HEK293 (cell line): ENCODE measurements around the gene RAB3C.
A peak's percentile ranks its signal among the peaks of the same experiment; 100 is the strongest.

Experiments
- FEZF1 ChIP-seq: fragments of 450-650 bp; formaldehyde crosslinking; IDR thresholded peaks from 2 replicates; pipeline ENCODE4 v1.5.1; 2016; ENCODE audit warnings: missing biosample characterization, missing genetic modification characterization
- GLI2 ChIP-seq: fragments of 450-650 bp; formaldehyde crosslinking; IDR thresholded peaks from 2 replicates; pipeline ENCODE4; 2017; ENCODE audit warnings: missing biosample characterization, missing genetic modification characterization, low read depth, borderline replicate concordance
- PRDM1 ChIP-seq: fragments of 450-650 bp; formaldehyde crosslinking; IDR thresholded peaks from 2 replicates; pipeline ENCODE4; 2016; ENCODE audit warnings: missing biosample characterization, missing genetic modification characterization
- PRDM6 ChIP-seq: fragments of 450-650 bp; formaldehyde crosslinking; IDR thresholded peaks from 2 replicates; pipeline ENCODE4 v1.5.1; 2017; ENCODE audit warnings: missing biosample characterization, missing genetic modification characterization
- TCF7L2 ChIP-seq: IDR thresholded peaks from 2 replicates; pipeline ENCODE4 v1.6.1; 2011; ENCODE audit warnings: low read depth, mild to moderate bottlenecking, inconsistent platforms, low read length, moderate library complexity, borderline replicate concordance
- YY2 ChIP-seq: fragments of 450-650 bp; formaldehyde crosslinking; IDR thresholded peaks from 2 replicates; pipeline ENCODE4 v1.5.1; 2016; ENCODE audit warnings: missing biosample characterization, missing genetic modification characterization
- ZBTB17 ChIP-seq: fragments of 450-650 bp; formaldehyde crosslinking; IDR thresholded peaks from 2 replicates; pipeline ENCODE4 v1.5.1; 2016; ENCODE audit warnings: missing biosample characterization, missing genetic modification characterization
- ZBTB44 ChIP-seq: fragments of 450-650 bp; IDR thresholded peaks from 2 replicates; pipeline ENCODE4 v1.5.1; 2018; ENCODE audit warnings: missing biosample characterization, mild to moderate bottlenecking, missing genetic modification characterization
- ZBTB48 ChIP-seq: fragments of 450-650 bp; formaldehyde crosslinking; IDR thresholded peaks from 2 replicates; pipeline ENCODE4 v1.5.1; 2016; ENCODE audit warnings: missing biosample characterization, missing genetic modification characterization
- ZFP41 ChIP-seq: fragments of 450-650 bp; formaldehyde crosslinking; IDR thresholded peaks from 2 replicates; pipeline ENCODE4 v1.5.1; 2016; ENCODE audit warnings: missing biosample characterization, missing genetic modification characterization, borderline replicate concordance
- ZNF221 ChIP-seq: fragments of 450-650 bp; formaldehyde crosslinking; IDR thresholded peaks from 2 replicates; pipeline ENCODE4 v1.5.1; 2017; ENCODE audit warnings: missing biosample characterization, missing genetic modification characterization, borderline replicate concordance
- ZNF341 ChIP-seq: fragments of 450-650 bp; formaldehyde crosslinking; IDR thresholded peaks from 2 replicates; pipeline ENCODE4; 2016; ENCODE audit warnings: low read depth, missing biosample characterization, missing genetic modification characterization
- ZNF501 ChIP-seq: fragments of 450-650 bp; formaldehyde crosslinking; IDR thresholded peaks from 2 replicates; pipeline ENCODE4 v1.5.1; 2016; ENCODE audit warnings: missing biosample characterization, missing genetic modification characterization
- ZNF510 ChIP-seq: fragments of 450-650 bp; formaldehyde crosslinking; IDR thresholded peaks from 2 replicates; pipeline ENCODE4 v1.5.1; 2018; ENCODE audit warnings: mild to moderate bottlenecking, missing genetic modification characterization, missing biosample characterization; ENCODE audit not compliant: insufficient replicate concordance
- ZNF513 ChIP-seq: fragments of 450-650 bp; IDR thresholded peaks from 2 replicates; pipeline ENCODE4 v1.5.1; 2018; ENCODE audit warnings: missing biosample characterization, missing genetic modification characterization
- ZNF529 ChIP-seq: fragments of 450-650 bp; formaldehyde crosslinking; IDR thresholded peaks from 2 replicates; pipeline ENCODE4 v1.5.1; 2017; ENCODE audit warnings: missing genetic modification characterization, missing biosample characterization; ENCODE audit not compliant: insufficient replicate concordance
- ZNF629 ChIP-seq: fragments of 450-650 bp; formaldehyde crosslinking; IDR thresholded peaks from 2 replicates; pipeline ENCODE4 v1.5.1; 2017; ENCODE audit warnings: missing biosample characterization, missing genetic modification characterization
- ZNF660 ChIP-seq: fragments of 450-650 bp; IDR thresholded peaks from 2 replicates; pipeline ENCODE4 v1.5.1; 2018; ENCODE audit warnings: missing biosample characterization, mild to moderate bottlenecking, missing genetic modification characterization
- ZNF768 ChIP-seq: fragments of 450-650 bp; formaldehyde crosslinking; IDR thresholded peaks from 2 replicates; pipeline ENCODE4 v1.5.1; 2018; ENCODE audit warnings: missing biosample characterization, mild to moderate bottlenecking, missing genetic modification characterization
- ZSCAN23 ChIP-seq: fragments of 450-650 bp; formaldehyde crosslinking; IDR thresholded peaks from 2 replicates; pipeline ENCODE4 v1.5.1; 2016; ENCODE audit warnings: missing biosample characterization, missing genetic modification characterization
- TF ChIP-seq, protein P1 (sequence below): fragments of 450-650 bp; formaldehyde crosslinking; IDR thresholded peaks from 2 replicates; pipeline ENCODE4 v1.5.1; 2016; ENCODE audit warnings: missing biosample characterization, missing genetic modification characterization
- TF ChIP-seq, protein P2 (sequence below): fragments of 450-650 bp; formaldehyde crosslinking; IDR thresholded peaks from 2 replicates; pipeline ENCODE4 v1.5.1; 2016; ENCODE audit warnings: missing biosample characterization, missing genetic modification characterization, low read depth
- TF ChIP-seq, protein P3 (sequence below): fragments of 450-650 bp; formaldehyde crosslinking; IDR thresholded peaks from 2 replicates; pipeline ENCODE4 v1.5.1; 2017; ENCODE audit warnings: missing biosample characterization, mild to moderate bottlenecking, missing genetic modification characterization, moderate library complexity
- TF ChIP-seq, protein P4 (sequence below): fragments of 450-650 bp; formaldehyde crosslinking; IDR thresholded peaks from 2 replicates; pipeline ENCODE4 v1.5.1; 2016; ENCODE audit warnings: missing biosample characterization, missing genetic modification characterization
- TF ChIP-seq, protein P5 (sequence below): fragments of 450-650 bp; formaldehyde crosslinking; IDR thresholded peaks from 2 replicates; pipeline ENCODE4 v1.5.1; 2017; ENCODE audit warnings: missing biosample characterization, missing genetic modification characterization

RAB3C gene

DNA sequence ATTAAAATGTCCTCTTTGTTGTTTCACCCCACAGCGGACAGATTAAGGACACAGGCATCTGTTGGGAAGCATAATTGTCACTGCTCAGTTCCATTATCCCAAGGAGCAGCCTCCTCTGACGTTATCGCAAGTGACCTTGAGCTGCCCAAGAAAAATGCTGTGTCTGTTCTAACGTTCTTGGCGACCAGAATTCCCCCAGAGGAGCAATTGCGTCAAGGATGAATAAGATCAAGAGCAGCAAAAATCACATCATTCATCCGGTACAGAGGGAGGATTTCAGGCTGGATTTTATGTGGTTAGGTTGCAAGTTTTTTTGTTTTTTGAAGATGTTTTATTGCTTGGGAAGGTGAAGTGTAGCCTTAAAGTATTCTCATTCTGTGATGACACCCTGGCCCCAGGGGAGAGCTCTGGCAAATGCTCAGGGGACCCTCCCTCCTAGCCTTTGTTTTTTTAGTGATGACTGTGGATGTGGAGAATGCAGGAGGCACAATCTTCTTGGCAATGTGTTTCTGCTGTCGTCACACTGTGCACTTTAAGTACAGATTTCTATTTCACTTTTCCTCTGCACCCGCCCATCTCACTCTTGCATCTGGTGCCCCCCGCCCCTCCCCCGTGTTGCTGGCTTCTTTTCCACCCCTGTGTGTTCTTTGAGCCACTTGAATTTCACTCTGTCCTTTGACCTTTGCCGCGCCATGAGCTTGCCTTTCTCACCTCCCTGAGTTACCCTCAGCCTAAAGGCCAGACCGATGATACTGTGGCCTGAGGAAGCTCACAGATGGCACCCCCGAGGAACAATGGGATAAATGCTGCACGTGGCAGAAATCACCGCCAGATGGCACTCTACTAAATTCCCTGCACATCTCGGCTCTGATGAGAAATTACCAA lies 308.5 kb downstream of the RAB3C start (continued):
- TF ChIP-seq, protein P1, sequence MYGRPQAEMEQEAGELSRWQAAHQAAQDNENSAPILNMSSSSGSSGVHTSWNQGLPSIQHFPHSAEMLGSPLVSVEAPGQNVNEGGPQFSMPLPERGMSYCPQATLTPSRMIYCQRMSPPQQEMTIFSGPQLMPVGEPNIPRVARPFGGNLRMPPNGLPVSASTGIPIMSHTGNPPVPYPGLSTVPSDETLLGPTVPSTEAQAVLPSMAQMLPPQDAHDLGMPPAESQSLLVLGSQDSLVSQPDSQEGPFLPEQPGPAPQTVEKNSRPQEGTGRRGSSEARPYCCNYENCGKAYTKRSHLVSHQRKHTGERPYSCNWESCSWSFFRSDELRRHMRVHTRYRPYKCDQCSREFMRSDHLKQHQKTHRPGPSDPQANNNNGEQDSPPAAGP (tag by site-specific recombination): peak; percentile 99
- TF ChIP-seq ZNF529 (no peak), ZNF510 (no peak), TCF7L2 (no peak), PRDM1 (tag by site-specific recombination) (no peak), ZBTB44 (no peak), ZBTB17 (tag by site-specific recombination) (peak; percentile 29), ZNF629 (tag by site-specific recombination) (peak; percentile 98), YY2 (no peak), ZSCAN23 (tag by site-specific recombination) (peak; percentile 27; the same call in 1 of the 2 replicates), GLI2 (tag by site-specific recombination) (no peak), ZNF660 (tag by site-specific recombination) (peak; percentile 29; the same call in 1 of the 2 replicates), ZNF341 (tag by site-specific recombination) (no peak), ZFP41 (tag by site-specific recombination) (no peak), ZNF768 (no peak), ZBTB48 (tag by site-specific recombination) (no peak), FEZF1 (no peak; the same call in 1 of the 2 replicates), PRDM6 (tag by site-specific recombination) (peak; percentile 57; the same call in 1 of the 2 replicates), ZNF501 (tag by site-specific recombination) (0 out of 2 replicates have a peak, but pooled peaks have one; percentile 24), ZNF221 (tag by site-specific recombination) (no peak), ZNF513 (no peak)
- TF ChIP-seq, protein P2, sequence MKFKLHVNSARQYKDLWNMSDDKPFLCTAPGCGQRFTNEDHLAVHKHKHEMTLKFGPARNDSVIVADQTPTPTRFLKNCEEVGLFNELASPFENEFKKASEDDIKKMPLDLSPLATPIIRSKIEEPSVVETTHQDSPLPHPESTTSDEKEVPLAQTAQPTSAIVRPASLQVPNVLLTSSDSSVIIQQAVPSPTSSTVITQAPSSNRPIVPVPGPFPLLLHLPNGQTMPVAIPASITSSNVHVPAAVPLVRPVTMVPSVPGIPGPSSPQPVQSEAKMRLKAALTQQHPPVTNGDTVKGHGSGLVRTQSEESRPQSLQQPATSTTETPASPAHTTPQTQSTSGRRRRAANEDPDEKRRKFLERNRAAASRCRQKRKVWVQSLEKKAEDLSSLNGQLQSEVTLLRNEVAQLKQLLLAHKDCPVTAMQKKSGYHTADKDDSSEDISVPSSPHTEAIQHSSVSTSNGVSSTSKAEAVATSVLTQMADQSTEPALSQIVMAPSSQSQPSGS (tag by site-specific recombination): peak; percentile 36; the same call in 1 of the 2 replicates
- TF ChIP-seq, protein P3, sequence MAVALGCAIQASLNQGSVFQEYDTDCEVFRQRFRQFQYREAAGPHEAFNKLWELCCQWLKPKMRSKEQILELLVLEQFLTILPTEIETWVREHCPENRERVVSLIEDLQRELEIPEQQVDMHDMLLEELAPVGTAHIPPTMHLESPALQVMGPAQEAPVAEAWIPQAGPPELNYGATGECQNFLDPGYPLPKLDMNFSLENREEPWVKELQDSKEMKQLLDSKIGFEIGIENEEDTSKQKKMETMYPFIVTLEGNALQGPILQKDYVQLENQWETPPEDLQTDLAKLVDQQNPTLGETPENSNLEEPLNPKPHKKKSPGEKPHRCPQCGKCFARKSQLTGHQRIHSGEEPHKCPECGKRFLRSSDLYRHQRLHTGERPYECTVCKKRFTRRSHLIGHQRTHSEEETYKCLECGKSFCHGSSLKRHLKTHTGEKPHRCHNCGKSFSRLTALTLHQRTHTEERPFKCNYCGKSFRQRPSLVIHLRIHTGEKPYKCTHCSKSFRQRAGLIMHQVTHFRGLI (tag by site-specific recombination): no peak
- TF ChIP-seq, protein P4, sequence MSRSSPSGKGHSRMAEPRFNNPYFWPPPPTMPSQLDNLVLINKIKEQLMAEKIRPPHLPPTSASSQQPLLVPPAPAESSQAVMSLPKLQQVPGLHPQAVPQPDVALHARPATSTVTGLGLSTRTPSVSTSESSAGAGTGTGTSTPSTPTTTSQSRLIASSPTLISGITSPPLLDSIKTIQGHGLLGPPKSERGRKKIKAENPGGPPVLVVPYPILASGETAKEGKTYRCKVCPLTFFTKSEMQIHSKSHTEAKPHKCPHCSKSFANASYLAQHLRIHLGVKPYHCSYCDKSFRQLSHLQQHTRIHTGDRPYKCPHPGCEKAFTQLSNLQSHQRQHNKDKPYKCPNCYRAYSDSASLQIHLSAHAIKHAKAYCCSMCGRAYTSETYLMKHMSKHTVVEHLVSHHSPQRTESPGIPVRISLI (tag by site-specific recombination): peak; percentile 88
- TF ChIP-seq, protein P5, sequence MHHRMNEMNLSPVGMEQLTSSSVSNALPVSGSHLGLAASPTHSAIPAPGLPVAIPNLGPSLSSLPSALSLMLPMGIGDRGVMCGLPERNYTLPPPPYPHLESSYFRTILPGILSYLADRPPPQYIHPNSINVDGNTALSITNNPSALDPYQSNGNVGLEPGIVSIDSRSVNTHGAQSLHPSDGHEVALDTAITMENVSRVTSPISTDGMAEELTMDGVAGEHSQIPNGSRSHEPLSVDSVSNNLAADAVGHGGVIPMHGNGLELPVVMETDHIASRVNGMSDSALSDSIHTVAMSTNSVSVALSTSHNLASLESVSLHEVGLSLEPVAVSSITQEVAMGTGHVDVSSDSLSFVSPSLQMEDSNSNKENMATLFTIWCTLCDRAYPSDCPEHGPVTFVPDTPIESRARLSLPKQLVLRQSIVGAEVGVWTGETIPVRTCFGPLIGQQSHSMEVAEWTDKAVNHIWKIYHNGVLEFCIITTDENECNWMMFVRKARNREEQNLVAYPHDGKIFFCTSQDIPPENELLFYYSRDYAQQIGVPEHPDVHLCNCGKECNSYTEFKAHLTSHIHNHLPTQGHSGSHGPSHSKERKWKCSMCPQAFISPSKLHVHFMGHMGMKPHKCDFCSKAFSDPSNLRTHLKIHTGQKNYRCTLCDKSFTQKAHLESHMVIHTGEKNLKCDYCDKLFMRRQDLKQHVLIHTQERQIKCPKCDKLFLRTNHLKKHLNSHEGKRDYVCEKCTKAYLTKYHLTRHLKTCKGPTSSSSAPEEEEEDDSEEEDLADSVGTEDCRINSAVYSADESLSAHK (tag by site-specific recombination): no peak
